ENCODE measurements around the gene TEKT5. TPM values are rescaled to one million over a fixed set of nuclear protein-coding genes. Genes with fewer than 3 reads are reported as not detected.
A peak's percentile ranks its signal among the peaks of the same experiment; 100 is the strongest.

The TEKT5 gene
- total and polyA plus RNA-seq, 12 donors, result 0.59 to 0.69 TPM; not detected in 10

DNA sequence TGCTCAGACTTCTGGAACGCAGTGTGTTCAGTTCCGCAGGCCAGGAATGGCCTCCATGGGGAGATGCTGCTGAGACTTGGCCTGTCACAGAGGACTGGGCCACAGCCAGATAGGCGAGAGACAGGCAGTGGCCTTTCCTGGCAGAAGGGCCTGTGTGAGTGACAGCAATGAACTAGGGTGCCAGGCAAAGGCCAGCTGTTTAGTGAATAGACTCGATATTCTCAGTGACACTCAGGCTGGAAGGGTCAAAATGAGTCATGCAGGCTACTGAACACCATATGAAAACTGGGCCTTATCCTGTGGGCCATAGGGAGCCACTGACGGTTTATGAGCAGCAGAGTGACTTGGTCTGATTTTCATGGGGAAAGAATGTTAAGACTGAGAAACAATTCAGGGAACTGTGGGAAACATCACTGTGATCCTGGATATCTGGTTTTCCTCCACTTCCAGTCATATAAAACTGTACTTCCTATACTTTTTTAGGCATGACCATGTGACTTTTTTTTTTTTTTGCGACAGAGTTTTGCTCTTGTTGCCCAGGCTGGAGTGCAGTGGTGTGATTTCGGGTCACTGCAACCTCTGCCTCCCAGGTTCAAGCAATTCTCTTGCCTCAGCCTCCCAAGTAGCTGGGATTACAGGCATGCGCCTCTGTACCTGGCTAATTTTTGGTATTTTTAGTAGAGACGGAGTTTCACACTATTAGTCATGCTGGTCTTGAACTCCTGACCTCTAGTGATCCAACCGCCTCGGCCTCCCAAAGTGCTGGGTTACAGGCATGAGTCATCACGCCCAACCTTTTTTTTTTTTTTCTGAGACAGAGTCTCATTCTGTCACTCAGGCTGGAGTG lies 43.7 kb upstream of the TEKT5 start:
- Histone ChIP-seq H3K27me3 (no peaks in the 10 kb centered on the region), H3K4me1 (peaks cover 6 to 41% (median 34%) of the 10 kb centered on the region in 9 donors), H3K36me3 (no peaks in the 10 kb centered on the region), H3K27ac (peak overlapping the region; percentile 51 to 90 (median 82)), H3K9me3 (peaks cover 0 to 6% (median 0%) of the 10 kb centered on the region in 11 donors), H3K4me3 (no peak overlapping the region)
- WGBS, 2 donors, result 45 to 55% methylated on average over 12 of the region's 12 CpGs
- DNase-seq, result peak; percentile 84 to 85
- intact Hi-C loops (cut with DNase I), result loop anchor here in 9 of 10 donors (5.0 to 10.0 kb wide), 9 partner anchors 124 to 484 kb away; partner anchors contain the start of gene EMP2 (in 1 of the 9)
- ATAC-seq, result peak; percentile 86 to 93 (median 90)
- peak in 1 of 9 donors; percentile 11 for TF ChIP-seq CTCF (IDR thresholded peaks at IDR 0.05)

GRCh38 chr16:10737068-10737625 lies 42.4 kb upstream of the TEKT5 start:
- peak overlapping the region; percentile 63 to 90 (median 82) for H3K27ac ChIP-seq
- no peaks in the 10 kb centered on the region for H3K27me3 ChIP-seq
- H3K4me3 ChIP-seq, result peak overlapping the region in 4 of 10 donors; percentile 17 to 28 (median 20)
- no peaks in the 10 kb centered on the region for H3K36me3 ChIP-seq
- peak; percentile 85 to 97 (median 94) for TF ChIP-seq CTCF (IDR thresholded peaks at IDR 0.05)
- ATAC-seq (peak; percentile 19 to 83 (median 70)), DNase-seq (peak in 1 of 2 donors; percentile 73)
- peaks cover 0 to 11% (median 0%) of the 10 kb centered on the region in 11 donors for H3K9me3 ChIP-seq
- peaks cover 6 to 28% (median 22%) of the 10 kb centered on the region in 9 donors for H3K4me1 ChIP-seq
- WGBS, 2 donors, result 27 to 38% methylated on average over 12 of the region's 12 CpGs
- intact Hi-C loops (cut with DNase I), result loop anchor here in 9 of 10 donors (1.0 to 10.0 kb wide), 16 partner anchors 122 to 482 kb away; partner anchors contain the start of gene EMP2 (in 2 of the 9)

DNA sequence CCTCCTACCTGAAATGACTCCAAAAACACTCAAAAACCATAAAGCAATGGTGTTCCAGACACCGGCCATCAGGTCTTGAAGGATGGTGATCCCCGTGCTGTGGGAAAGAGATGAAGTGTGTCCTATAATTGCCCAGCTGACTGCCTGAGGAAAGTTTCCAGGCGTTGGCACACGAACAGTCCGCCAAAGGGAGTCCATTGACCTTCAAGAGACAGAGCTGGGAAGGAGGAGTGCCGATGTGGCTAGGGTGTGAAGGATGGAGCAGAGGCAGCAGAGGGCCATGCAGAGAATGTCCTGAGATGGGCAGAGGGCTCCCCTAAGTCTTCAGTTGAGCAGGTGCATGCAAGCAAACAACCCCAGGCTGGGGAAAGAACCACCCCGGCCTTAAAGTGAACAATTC lies 37.1 kb upstream of the TEKT5 start:
- DNase-seq (no peak), ATAC-seq (peak in 2 of 8 donors; percentile 39 to 76)
- TF ChIP-seq CTCF (IDR thresholded peaks at IDR 0.05), result no peak
- WGBS, 2 donors, result 62 to 70% methylated on average over 7 of the region's 7 CpGs
- peaks cover 0 to 7% (median 0%) of the 10 kb centered on the region in 9 donors for H3K4me1 ChIP-seq
- no peak overlapping the region for H3K27ac ChIP-seq
- H3K27me3 ChIP-seq, result no peaks in the 10 kb centered on the region
- H3K9me3 ChIP-seq, result peaks cover 0 to 11% (median 0%) of the 10 kb centered on the region in 11 donors
- intact Hi-C loops (cut with DNase I), result loop anchor here in 6 of 10 donors (2.0 to 10.0 kb wide), 5 partner anchors 117 to 477 kb away; partner anchors contain the start of gene EMP2 (in 1 of the 6)
- no peaks in the 10 kb centered on the region for H3K36me3 ChIP-seq
- no peak overlapping the region for H3K4me3 ChIP-seq

Data from heart right ventricle (tissue), 16 donors.